Embryonic facial prominence (tissue), 1 donor: ENCODE measurements around the gene SLC16A14.
"Not testable (repeated sequence)": the region's sequence is repeated elsewhere in the genome, so short reads cannot be mapped to it uniquely, and the experiment has no call there.

Experiments used
- DNase-seq: peaks from one replicate; pipeline ENCODE4 v3.0.0-alpha.2; 2016; ENCODE audit errors: extremely low spot score

The SLC16A14 gene

GRCh38 chr2:230068651-230069055 lies at the start of gene SLC16A14:
Gene SLC16A14 (minus strand): TSS chr2:230068924. CDS start chr2:230059352, 9,572 bp downstream.
- DNase-seq, result peak; percentile 76

GRCh38 chr2:230106771-230107170 lies 38.0 kb upstream of the SLC16A14 start:
- DNase-seq, result no peak

GRCh38 chr2:230101967-230102366 lies 33.2 kb upstream of the SLC16A14 start:
- DNase-seq, result not testable (repeated sequence)

- no peak for DNase-seq
Measured at GRCh38 chr2:230097841-230098240, 29.1 kb upstream of the SLC16A14 start.

- no peak for DNase-seq
Measured at GRCh38 chr2:230097424-230097823, 28.7 kb upstream of the SLC16A14 start.

- DNase-seq, result no peak
Measured at GRCh38 chr2:230090967-230091366, 22.2 kb upstream of the SLC16A14 start.

GRCh38 chr2:230085201-230085600 lies 16.5 kb upstream of the SLC16A14 start:
- DNase-seq, result no peak

GRCh38 chr2:230077851-230078547 lies 9.3 kb upstream of the SLC16A14 start:
- no peak for DNase-seq

- DNase-seq, result no peak
Measured at GRCh38 chr2:230076819-230077218, 8.1 kb upstream of the SLC16A14 start.

- DNase-seq, result no peak
Measured at GRCh38 chr2:230075988-230076631, 7.4 kb upstream of the SLC16A14 start.

GRCh38 chr2:230071421-230071820 lies 2.7 kb upstream of the SLC16A14 start:
- no peak for DNase-seq

GRCh38 chr2:230069402-230069801 lies 678 bp upstream of the SLC16A14 start:
- no peak for DNase-seq

GRCh38 chr2:230068016-230068650 lies 591 bp downstream of the SLC16A14 start:
- no peak for DNase-seq

- no peak for DNase-seq
Measured at GRCh38 chr2:230060672-230061293, 7.9 kb downstream of the SLC16A14 start.

- DNase-seq, result no peak
Measured at GRCh38 chr2:230053753-230054478, 14.8 kb downstream of the SLC16A14 start.

- no peak for DNase-seq
Measured at GRCh38 chr2:230052299-230052698, 16.4 kb downstream of the SLC16A14 start.

GRCh38 chr2:230050136-230050535 lies 18.6 kb downstream of the SLC16A14 start:
- no peak for DNase-seq

- DNase-seq, result no peak
Measured at GRCh38 chr2:230048010-230048671, 20.6 kb downstream of the SLC16A14 start.

GRCh38 chr2:230046491-230046890 lies 22.2 kb downstream of the SLC16A14 start:
- DNase-seq, result no peak

GRCh38 chr2:230043461-230043860 lies 25.3 kb downstream of the SLC16A14 start:
- DNase-seq, result no peak

- DNase-seq, result no peak
Measured at GRCh38 chr2:230043025-230043424, 25.7 kb downstream of the SLC16A14 start.
